Fibroblast of lung (primary cell): ENCODE measurements around the gene INPP5A. TPM values are rescaled to one million over a fixed set of nuclear protein-coding genes. Genes with fewer than 3 reads are reported as not detected.

Experiments used
- DNase-seq, 2 donors: peaks; one replicate each; pipeline versions ENCODE4 v3.0.0 to v3.0.0-alpha.2; 2010; ENCODE audit warnings: low read depth in 2 of 2
- H2AFZ ChIP-seq: 2 replicates; pipeline ENCODE4 v1.5.1; 2012; ENCODE audit warnings: low read length, control low read depth, inconsistent platforms
- H3K27ac ChIP-seq: 2 replicates; pipeline ENCODE4 v1.5.1; 2011; ENCODE audit warnings: low read length, control low read depth; ENCODE audit not compliant: insufficient read depth
- H3K27me3 ChIP-seq: 2 replicates; pipeline ENCODE4 v1.5.1; 2011; ENCODE audit warnings: mild to moderate bottlenecking, low read length; ENCODE audit not compliant: control insufficient read depth, insufficient read depth
- H3K36me3 ChIP-seq: 2 replicates; pipeline ENCODE4 v1.5.1; 2011; ENCODE audit warnings: low read length; ENCODE audit not compliant: control insufficient read depth, insufficient read depth
- H3K4me1 ChIP-seq: 2 replicates; pipeline ENCODE4 v1.5.1; 2011; ENCODE audit warnings: low read length; ENCODE audit not compliant: control insufficient read depth, insufficient read depth; ENCODE audit errors: extremely low read depth
- H3K4me2 ChIP-seq: 2 replicates; pipeline ENCODE4 v1.5.1; 2011; ENCODE audit warnings: low read length, control low read depth; ENCODE audit not compliant: insufficient read depth; ENCODE audit errors: extremely low read depth
- H3K4me3 ChIP-seq, 4 experiments: fragments of 200-600 bp in 1 of 4; sonication (generic) in 1 of 4; replicated peaks in 1 of 4; 2 replicates each; pipeline ENCODE4 v1.5.1; 2011 to 2016; ENCODE audit warnings: low read length in 4 of 4, low read depth in 3 of 4, mild to moderate bottlenecking in 3 of 4, control low read depth in 2 of 4, inconsistent platforms in 1 of 4, mixed read lengths in 1 of 4; ENCODE audit not compliant: insufficient read depth in 1 of 4; ENCODE audit errors: control extremely low read depth in 1 of 4
- H3K79me2 ChIP-seq: 2 replicates; pipeline ENCODE4 v1.5.1; 2012; ENCODE audit warnings: mild to moderate bottlenecking, low read length, inconsistent platforms; ENCODE audit not compliant: control insufficient read depth, insufficient read depth
- H3K9ac ChIP-seq: 2 replicates; pipeline ENCODE4 v1.5.1; 2011; ENCODE audit warnings: mild to moderate bottlenecking, low read length, control low read depth; ENCODE audit not compliant: insufficient read depth
- H3K9me3 ChIP-seq: 2 replicates; pipeline ENCODE4 v1.5.1; 2012; ENCODE audit warnings: low read depth, low read length; ENCODE audit not compliant: control insufficient read depth, insufficient read depth
- H4K20me1 ChIP-seq: 2 replicates; pipeline ENCODE4 v1.5.1; 2011; ENCODE audit warnings: low read length; ENCODE audit not compliant: control insufficient read depth, insufficient read depth; ENCODE audit errors: extremely low read depth
- EZH2 ChIP-seq: IDR thresholded peaks from 2 replicates; pipeline ENCODE4 v1.5.1; 2012; ENCODE audit warnings: low read length, control low read depth, mild to moderate bottlenecking; ENCODE audit errors: missing control alignments
- polyA plus RNA-seq, 2 donors: library from polyadenylated mRNA; depleted of rRNA in 1 of 2; stranded (reverse) in 1 of 2; unstranded in 1 of 2; fragments of >200 nt; gene quantifications; 2 replicates each; pipeline ENCODE4 v1.2.1, GENCODE V29; 2011 to 2012; ENCODE audit warnings: missing spikeins in 1 of 2
- total RNA-seq: library from RNA; depleted of rRNA; stranded (reverse); fragments of >200 nt; gene quantifications from 2 replicates; pipeline ENCODE4 v1.2.1, GENCODE V29; 2014
- TF ChIP-seq, protein P1 (sequence below), 2 donors: IDR thresholded peaks in 1 of 2; conservative IDR thresholded peaks in 1 of 2; 1 replicate in 1 of 2; 2 replicates in 1 of 2; pipeline ENCODE4 v1.5.1; 2011 to 2012; ENCODE audit warnings: low read length in 2 of 2, control low read depth in 1 of 2, inconsistent platforms in 1 of 2, low read depth in 1 of 2, mild to moderate bottlenecking in 1 of 2

Gene INPP5A
- total and polyA plus RNA-seq, 2 donors (not counting 1 experiment from before 2014, with no cell fraction given): 24.6 to 39.9 TPM

DNA sequence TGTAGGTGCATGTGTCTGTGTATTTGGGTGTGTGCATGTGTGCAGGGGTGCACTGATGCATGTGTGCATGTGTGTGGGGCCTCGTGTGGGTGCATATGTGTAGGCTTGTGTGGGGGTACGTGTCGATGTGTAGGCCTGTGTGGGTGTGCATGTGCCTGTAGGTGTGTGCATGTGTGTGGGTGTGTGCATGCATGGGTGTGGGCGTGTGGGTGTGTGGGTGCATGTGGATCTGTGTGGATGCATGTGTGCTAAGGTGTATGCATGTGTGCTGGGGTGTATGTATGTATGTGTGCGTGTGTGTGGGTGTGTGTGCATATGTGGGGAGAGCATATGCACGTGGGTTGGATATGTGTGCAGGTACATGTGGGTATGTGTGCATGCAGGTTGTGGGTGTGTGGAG lies 175.2 kb downstream of the INPP5A start:
- no peaks in the 10 kb centered on the region for H3K36me3 ChIP-seq
- H2AFZ ChIP-seq: no peak overlapping the region
- H4K20me1 ChIP-seq: no peaks in the 10 kb centered on the region
- TF ChIP-seq, protein P1, sequence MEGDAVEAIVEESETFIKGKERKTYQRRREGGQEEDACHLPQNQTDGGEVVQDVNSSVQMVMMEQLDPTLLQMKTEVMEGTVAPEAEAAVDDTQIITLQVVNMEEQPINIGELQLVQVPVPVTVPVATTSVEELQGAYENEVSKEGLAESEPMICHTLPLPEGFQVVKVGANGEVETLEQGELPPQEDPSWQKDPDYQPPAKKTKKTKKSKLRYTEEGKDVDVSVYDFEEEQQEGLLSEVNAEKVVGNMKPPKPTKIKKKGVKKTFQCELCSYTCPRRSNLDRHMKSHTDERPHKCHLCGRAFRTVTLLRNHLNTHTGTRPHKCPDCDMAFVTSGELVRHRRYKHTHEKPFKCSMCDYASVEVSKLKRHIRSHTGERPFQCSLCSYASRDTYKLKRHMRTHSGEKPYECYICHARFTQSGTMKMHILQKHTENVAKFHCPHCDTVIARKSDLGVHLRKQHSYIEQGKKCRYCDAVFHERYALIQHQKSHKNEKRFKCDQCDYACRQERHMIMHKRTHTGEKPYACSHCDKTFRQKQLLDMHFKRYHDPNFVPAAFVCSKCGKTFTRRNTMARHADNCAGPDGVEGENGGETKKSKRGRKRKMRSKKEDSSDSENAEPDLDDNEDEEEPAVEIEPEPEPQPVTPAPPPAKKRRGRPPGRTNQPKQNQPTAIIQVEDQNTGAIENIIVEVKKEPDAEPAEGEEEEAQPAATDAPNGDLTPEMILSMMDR (conservative IDR thresholded peaks at IDR 0.05 in 1 of 2, IDR thresholded peaks at IDR 0.05 in 1 of 2; ENCODE audit: low read depth in 1 of 2, low read length in 2 of 2): no peak
- no peak for TF ChIP-seq EZH2
- no peak overlapping the region for H3K9ac ChIP-seq
- no peaks in the 10 kb centered on the region for H3K9me3 ChIP-seq
- no peak overlapping the region for H3K4me2 ChIP-seq
- H3K79me2 ChIP-seq: no peaks in the 10 kb centered on the region
- H3K4me3 ChIP-seq: no peak overlapping the region
- no peak overlapping the region for H3K27ac ChIP-seq
- H3K4me1 ChIP-seq: no peaks in the 10 kb centered on the region
- H3K27me3 ChIP-seq: no peaks in the 10 kb centered on the region
- no peak for DNase-seq

DNA sequence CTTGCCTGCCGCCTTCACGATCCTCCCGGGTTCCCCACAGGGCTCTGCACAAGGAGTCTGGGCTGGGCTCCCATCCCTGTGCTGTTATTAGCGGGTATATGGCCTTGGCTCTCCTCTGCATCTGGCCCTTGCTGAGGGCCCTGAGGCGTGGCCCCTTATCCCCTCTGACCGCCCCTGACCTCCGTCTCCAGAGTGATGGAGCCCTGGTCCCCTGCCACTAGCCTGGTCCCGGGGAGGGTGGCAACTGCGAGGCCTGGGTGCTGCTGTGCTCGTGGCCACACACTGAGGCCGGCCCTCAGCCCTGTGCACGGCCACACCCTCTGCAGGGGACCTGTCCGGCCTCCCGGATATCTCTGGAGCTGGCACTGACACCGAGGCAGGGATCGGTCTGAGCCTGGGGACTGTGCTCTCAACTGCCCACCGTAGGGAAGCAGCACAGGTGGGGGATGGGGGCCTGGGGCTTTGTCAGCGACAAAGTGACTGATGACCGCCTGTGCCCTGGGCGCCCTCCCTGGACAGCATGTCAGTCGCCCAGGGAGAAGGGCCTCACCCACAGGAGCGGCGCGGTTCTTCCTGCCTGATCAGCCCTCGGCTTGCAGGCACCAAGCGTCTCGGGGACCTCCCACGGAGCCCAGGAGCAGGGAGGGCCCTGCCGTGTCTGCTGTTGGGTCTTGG lies 176.0 kb downstream of the INPP5A start:
- TF ChIP-seq EZH2: no peak
- TF ChIP-seq, protein P1 (conservative IDR thresholded peaks at IDR 0.05 in 1 of 2, IDR thresholded peaks at IDR 0.05 in 1 of 2; ENCODE audit: low read depth in 1 of 2, low read length in 2 of 2): no peak
- no peaks in the 10 kb centered on the region for H3K4me1 ChIP-seq
- H3K36me3 ChIP-seq: no peaks in the 10 kb centered on the region
- H2AFZ ChIP-seq: no peak overlapping the region
- no peaks in the 10 kb centered on the region for H3K9me3 ChIP-seq
- H3K9ac ChIP-seq: no peak overlapping the region
- no peak overlapping the region for H3K4me3 ChIP-seq
- no peak overlapping the region for H3K4me2 ChIP-seq
- no peaks in the 10 kb centered on the region for H4K20me1 ChIP-seq
- no peaks in the 10 kb centered on the region for H3K79me2 ChIP-seq
- no peak overlapping the region for H3K27ac ChIP-seq
- no peaks in the 10 kb centered on the region for H3K27me3 ChIP-seq
- no peak for DNase-seq

DNA sequence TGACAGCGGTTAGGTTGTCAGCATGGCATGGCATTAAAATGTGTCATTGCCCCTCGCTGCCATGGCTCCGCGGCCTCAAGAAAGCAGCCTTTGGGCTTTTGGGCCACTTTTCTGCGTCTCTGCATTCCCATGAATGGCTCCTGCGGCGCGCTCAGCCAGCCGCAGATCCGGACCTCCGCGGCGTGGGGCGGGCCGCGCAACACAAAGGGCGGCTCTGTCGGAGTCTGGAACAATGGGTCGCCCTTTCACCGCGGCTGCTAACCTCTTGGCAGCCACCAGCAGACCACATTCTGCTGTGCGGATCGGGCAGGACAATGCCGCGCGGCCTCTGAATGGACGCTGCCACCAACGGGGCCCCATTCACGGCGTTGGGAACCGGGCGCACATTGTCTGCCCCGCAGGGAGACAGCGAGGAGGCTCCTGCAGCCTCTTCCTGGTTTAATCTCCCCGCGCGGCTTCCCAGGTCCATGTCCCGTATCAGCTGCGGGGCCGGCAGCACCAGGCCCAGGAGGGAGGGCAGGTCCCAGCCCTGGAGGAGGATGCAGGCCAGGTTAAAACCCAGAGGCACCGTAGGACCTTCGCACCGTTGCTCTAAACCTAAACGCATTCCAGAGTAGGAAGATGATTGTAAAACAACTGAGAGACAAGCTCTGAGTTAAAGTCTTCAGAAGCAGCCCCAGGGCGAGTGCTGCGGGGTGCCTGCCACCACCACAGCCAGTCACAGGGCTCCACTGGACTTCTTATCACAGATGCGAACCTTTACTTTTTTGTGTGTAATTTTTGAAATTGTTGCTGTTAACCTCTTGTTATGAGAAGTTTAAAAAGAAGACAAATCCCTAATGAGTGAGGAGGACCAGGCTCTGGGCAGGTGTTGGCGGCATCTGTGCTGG lies 176.8 kb downstream of the INPP5A start:
- H3K79me2 ChIP-seq: no peaks in the 10 kb centered on the region
- TF ChIP-seq EZH2: no peak
- TF ChIP-seq, protein P1 (conservative IDR thresholded peaks at IDR 0.05 in 1 of 2, IDR thresholded peaks at IDR 0.05 in 1 of 2; ENCODE audit: low read depth in 1 of 2, low read length in 2 of 2): no peak
- no peak overlapping the region for H3K9ac ChIP-seq
- no peaks in the 10 kb centered on the region for H3K27me3 ChIP-seq
- DNase-seq: peak in 1 of 2 donors; percentile 50
- no peak overlapping the region for H3K4me3 ChIP-seq
- H3K27ac ChIP-seq: no peak overlapping the region
- H3K4me1 ChIP-seq: no peaks in the 10 kb centered on the region
- H3K4me2 ChIP-seq: no peak overlapping the region
- H3K9me3 ChIP-seq: no peaks in the 10 kb centered on the region
- H4K20me1 ChIP-seq: no peaks in the 10 kb centered on the region
- no peak overlapping the region for H2AFZ ChIP-seq
- no peaks in the 10 kb centered on the region for H3K36me3 ChIP-seq
